Ectodermal cell (in vitro differentiated cells): ENCODE measurements around the gene NUBPL. TPM values are rescaled to one million over a fixed set of nuclear protein-coding genes. Genes with fewer than 3 reads are reported as not detected.

Source experiments
- H3K27ac ChIP-seq: 2 replicates; pipeline ENCODE4 v1.7.0; 2013; ENCODE audit warnings: mild to moderate bottlenecking, low read depth, low read length; ENCODE audit not compliant: insufficient read depth, poor library complexity, severe bottlenecking
- H3K27me3 ChIP-seq: 2 replicates; pipeline ENCODE4 v1.7.0; 2013; ENCODE audit warnings: mild to moderate bottlenecking, low read length; ENCODE audit not compliant: insufficient read depth, control insufficient read depth, poor library complexity, severe bottlenecking
- H3K36me3 ChIP-seq: one replicate; pipeline ENCODE4 v1.7.0; 2013; ENCODE audit warnings: low read length; ENCODE audit not compliant: control insufficient read depth, insufficient read depth
- H3K4me1 ChIP-seq: one replicate; pipeline ENCODE4 v1.7.0; 2013; ENCODE audit warnings: low read length; ENCODE audit not compliant: control insufficient read depth, insufficient read depth
- H3K4me3 ChIP-seq: 2 replicates; pipeline ENCODE4 v1.7.0; 2013; ENCODE audit warnings: low read depth, low read length, control low read depth; ENCODE audit not compliant: insufficient read depth
- H3K9me3 ChIP-seq: 2 replicates; pipeline ENCODE4 v1.7.0; 2013; ENCODE audit warnings: mild to moderate bottlenecking, low read length, moderate library complexity; ENCODE audit not compliant: control insufficient read depth
- WGBS, 2 experiments: methylation state at CpG; one replicate each; pipeline ENCODE4 v1.1.7; 2013; ENCODE audit warnings: missing lambda C conversion rate in 2 of 2; 5-methylcytosine and 5-hydroxymethylcytosine counted together
- polyA plus RNA-seq, 4 experiments: library from polyadenylated mRNA; stranded (reverse); fragments of 50-300 nt; gene quantifications; one replicate each; pipeline ENCODE4 v1.2.3, GENCODE V29; 2013

NUBPL gene, protein sequence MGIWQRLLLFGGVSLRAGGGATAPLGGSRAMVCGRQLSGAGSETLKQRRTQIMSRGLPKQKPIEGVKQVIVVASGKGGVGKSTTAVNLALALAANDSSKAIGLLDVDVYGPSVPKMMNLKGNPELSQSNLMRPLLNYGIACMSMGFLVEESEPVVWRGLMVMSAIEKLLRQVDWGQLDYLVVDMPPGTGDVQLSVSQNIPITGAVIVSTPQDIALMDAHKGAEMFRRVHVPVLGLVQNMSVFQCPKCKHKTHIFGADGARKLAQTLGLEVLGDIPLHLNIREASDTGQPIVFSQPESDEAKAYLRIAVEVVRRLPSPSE
- polyA plus RNA-seq (2013, experiment 1 of 4): 11.1 TPM
- polyA plus RNA-seq (2013, experiment 2 of 4): 13.2 TPM
- polyA plus RNA-seq (2013, experiment 3 of 4): 9.4 TPM
- 10.7 TPM for polyA plus RNA-seq (2013, experiment 4 of 4)

DNA sequence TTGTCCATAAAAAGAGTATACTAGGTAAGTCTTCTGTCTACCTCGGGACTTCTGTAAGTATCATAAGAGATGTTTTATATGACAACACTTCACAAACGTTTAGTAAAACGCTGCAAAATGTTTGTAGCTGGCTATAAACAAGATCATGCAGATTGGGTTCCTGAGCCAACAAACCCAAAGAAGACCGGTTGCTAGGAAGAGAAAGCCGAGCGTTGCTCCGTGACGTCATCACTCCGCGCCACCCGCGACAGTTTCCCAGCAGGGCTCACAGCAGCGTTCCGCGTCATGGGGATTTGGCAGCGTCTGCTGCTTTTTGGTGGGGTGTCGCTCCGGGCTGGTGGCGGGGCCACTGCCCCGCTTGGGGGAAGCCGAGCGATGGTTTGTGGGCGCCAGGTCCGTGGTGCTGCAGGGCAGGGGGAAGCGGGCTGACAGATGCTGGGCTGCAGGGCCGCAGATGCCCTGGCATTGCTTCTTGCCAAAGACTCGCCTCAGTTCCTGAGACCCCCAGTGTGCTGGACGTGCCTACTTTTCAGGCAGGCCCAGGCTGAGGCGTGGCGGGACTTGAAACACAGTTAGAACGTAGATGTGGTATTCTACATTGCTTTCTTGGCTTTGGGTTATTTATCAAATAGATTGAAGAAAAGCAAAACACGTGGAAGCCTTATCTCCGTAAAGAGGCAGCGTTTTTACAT, at the start of gene NUBPL:
NUBPL (plus strand) TSS at position 250 of the 692 bp plus-strand sequence; CDS start at position 286, 36 bp downstream.
- Histone ChIP-seq H3K9me3 (no peaks in the 10 kb centered on the region), H3K27ac (peak within 1 kb of the TSS; percentile 75), H3K4me1 (no peaks in the 10 kb centered on the region), H3K27me3 (peaks cover under 1% of the 10 kb centered on the region), H3K36me3 (no peaks in the 10 kb centered on the region), H3K4me3 (peak within 1 kb of the TSS; percentile 77)
- 3 to 5% methylated on average over 33 of the region's 34 CpGs for WGBS, 2 experiments

DNA sequence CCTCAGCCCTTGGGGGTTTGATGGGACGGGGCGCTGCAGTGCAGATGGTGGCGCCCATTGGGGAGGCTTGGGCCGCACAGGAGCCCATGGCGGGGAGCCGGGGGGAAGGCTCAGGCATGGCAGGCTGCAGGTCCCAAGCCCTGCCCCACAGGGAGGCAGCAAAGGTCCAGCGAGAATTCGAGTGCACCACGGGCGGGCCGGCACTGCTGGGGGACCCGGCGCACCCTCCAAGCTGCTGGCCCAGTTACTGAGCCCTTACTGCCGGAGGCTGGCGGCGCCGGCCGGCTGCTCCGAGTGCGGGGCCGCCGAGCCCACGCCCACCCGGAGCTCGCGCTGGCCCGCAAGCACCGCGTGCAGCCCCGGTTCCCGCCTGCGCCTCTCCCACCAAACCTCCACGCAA, 34.1 kb upstream of the NUBPL start:
- no peaks in the 10 kb centered on the region for H3K36me3 ChIP-seq
- H3K4me1 ChIP-seq: no peaks in the 10 kb centered on the region
- WGBS, 2 experiments: 95% methylated on average over 33 of the region's 33 CpGs
- no peaks in the 10 kb centered on the region for H3K27me3 ChIP-seq
- no peak overlapping the region for H3K27ac ChIP-seq
- no peaks in the 10 kb centered on the region for H3K9me3 ChIP-seq
- H3K4me3 ChIP-seq: no peak overlapping the region

DNA sequence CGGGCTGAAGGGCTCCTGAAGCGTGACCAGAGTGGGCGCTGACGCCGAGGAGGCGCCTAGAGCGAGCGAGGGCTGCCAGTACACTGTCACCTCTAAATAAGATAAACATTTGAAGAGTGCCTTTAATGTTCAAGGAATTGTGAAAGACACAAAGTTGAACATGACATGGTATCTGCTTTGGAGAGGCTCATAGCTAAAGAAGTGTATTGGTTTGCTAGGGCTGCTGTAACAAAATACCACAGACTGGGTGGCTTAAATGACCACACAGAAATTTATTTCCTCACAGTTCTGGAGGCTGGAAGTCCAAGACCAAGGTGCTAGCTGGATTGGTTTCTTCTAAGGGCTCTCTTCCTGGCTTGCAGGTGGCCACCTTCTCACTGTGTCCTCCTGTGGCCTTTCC, 33.7 kb upstream of the NUBPL start:
- no peak overlapping the region for H3K4me3 ChIP-seq
- WGBS, 2 experiments: 94 to 99% methylated on average over 8 of the region's 8 CpGs
- no peak overlapping the region for H3K27ac ChIP-seq
- no peaks in the 10 kb centered on the region for H3K9me3 ChIP-seq
- H3K36me3 ChIP-seq: no peaks in the 10 kb centered on the region
- H3K27me3 ChIP-seq: no peaks in the 10 kb centered on the region
- H3K4me1 ChIP-seq: no peaks in the 10 kb centered on the region

DNA sequence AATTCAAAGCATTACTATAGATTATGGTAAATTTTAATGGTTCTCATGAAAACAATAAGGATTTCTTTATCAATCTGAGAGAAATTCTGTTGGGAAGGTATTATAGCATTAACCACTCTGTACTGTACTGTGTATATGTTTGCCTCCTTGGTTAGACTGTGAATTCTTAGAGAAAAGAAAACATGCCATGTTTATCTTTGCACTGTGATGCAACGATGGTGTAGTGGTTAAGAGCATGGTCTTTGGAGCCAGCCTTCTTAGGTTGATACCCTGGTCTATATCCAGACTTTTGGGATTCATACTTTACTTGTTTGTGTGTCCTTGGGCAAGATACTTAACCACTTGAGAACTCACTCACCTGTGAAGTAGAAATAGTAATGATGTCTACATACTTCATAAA, 32.2 kb upstream of the NUBPL start:
- WGBS, 2 experiments: 87 to 100% methylated on average over 1 of the region's 1 CpG
- Histone ChIP-seq H3K4me1 (no peaks in the 10 kb centered on the region), H3K9me3 (no peaks in the 10 kb centered on the region), H3K27me3 (no peaks in the 10 kb centered on the region), H3K27ac (no peak overlapping the region), H3K36me3 (no peaks in the 10 kb centered on the region), H3K4me3 (no peak overlapping the region)

DNA sequence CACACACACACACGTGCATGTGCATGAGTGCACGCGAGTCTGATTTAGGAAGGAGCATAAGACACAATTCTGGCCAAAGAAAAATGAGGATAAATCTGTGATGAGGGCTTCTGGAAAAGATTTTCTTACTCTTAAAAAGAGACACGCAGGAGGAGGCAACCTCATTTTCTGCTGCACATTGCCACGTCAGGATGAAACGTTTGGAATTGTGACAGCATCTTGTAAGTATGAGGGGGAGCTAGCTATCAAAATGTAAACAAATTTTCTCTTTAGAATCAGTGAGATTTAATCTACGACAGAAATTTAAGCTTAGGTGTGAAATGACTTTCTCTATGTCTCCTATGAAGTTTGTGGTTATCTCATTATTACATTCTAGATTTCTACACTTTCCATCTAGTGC, 31.1 kb upstream of the NUBPL start:
- WGBS, 2 experiments: 86 to 93% methylated on average over 6 to 7 of the region's 7 CpGs

DNA sequence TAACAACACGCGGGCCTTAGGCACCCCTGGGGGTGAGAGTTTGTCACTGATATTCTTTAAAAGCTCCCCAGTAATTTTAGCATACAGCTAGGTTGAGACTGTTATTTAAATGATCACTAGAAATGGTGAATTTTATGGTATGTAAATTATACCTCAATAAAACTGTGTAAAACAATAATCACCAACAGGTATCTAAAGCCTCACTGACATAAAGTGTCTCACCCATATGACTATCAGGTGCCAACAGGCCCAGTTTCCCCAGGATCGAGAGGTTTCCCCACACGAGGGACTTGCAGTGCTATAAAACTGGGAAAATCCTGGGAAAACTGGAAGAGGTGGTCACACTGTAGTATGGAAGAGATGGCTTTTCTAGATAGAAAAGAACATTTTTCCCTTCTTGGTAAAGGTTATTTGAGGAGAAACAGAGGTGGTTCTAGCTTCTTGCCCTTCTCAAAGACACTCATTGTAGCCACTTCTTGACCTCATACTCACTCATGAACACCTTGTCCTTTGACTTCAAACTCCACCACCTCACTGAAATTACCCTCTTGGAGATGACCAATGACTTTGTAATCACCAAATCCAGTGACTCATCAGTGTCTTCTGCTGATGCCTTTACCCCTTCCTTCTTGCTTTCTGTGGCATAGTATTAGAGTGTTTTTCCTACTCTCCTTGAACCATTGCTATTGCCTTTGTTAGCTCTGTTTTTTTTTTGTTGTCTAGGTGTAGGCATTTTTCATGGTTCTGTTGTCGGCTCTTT, 24.8 kb upstream of the NUBPL start:
- WGBS, 2 experiments: 89 to 98% methylated on average over 4 of the region's 5 CpGs
- Histone ChIP-seq H3K27ac (no peak overlapping the region), H3K9me3 (no peaks in the 10 kb centered on the region)

More for the DNA sequence above, 31.1 kb upstream of the NUBPL start:
- no peak overlapping the region for H3K4me3 ChIP-seq
- H3K27me3 ChIP-seq: no peaks in the 10 kb centered on the region
- no peak overlapping the region for H3K27ac ChIP-seq
- H3K9me3 ChIP-seq: no peaks in the 10 kb centered on the region
- H3K4me1 ChIP-seq: no peaks in the 10 kb centered on the region
- H3K36me3 ChIP-seq: no peaks in the 10 kb centered on the region

DNA sequence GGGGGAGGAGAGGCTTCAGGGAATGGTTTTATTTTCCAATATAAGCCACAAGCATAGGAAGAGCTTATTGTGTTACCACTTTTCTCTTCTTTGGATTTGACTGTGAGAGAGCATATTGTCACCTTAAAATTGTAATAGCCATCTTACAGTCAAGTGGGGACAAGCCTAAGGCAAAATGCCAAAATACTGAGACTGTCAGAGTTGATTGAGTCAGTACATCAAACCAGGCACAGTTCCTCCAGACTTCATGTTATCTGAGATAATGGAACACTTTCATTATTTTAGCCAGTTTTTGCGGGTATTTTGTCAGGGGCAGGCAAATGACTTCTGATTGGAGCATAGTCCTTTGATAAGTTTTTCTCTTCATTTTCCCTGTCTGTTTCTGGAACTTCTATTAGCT, 19.5 kb upstream of the NUBPL start:
- 87 to 96% methylated on average over 1 of the region's 1 CpG for WGBS, 2 experiments
- Histone ChIP-seq H3K4me1 (no peaks in the 10 kb centered on the region), H3K27me3 (no peaks in the 10 kb centered on the region), H3K9me3 (no peaks in the 10 kb centered on the region), H3K27ac (no peak overlapping the region), H3K4me3 (no peak overlapping the region), H3K36me3 (no peaks in the 10 kb centered on the region)

More for the DNA sequence above, 24.8 kb upstream of the NUBPL start:
- Histone ChIP-seq H3K36me3 (no peaks in the 10 kb centered on the region), H3K27me3 (no peaks in the 10 kb centered on the region), H3K4me1 (no peaks in the 10 kb centered on the region), H3K4me3 (no peak overlapping the region)

DNA sequence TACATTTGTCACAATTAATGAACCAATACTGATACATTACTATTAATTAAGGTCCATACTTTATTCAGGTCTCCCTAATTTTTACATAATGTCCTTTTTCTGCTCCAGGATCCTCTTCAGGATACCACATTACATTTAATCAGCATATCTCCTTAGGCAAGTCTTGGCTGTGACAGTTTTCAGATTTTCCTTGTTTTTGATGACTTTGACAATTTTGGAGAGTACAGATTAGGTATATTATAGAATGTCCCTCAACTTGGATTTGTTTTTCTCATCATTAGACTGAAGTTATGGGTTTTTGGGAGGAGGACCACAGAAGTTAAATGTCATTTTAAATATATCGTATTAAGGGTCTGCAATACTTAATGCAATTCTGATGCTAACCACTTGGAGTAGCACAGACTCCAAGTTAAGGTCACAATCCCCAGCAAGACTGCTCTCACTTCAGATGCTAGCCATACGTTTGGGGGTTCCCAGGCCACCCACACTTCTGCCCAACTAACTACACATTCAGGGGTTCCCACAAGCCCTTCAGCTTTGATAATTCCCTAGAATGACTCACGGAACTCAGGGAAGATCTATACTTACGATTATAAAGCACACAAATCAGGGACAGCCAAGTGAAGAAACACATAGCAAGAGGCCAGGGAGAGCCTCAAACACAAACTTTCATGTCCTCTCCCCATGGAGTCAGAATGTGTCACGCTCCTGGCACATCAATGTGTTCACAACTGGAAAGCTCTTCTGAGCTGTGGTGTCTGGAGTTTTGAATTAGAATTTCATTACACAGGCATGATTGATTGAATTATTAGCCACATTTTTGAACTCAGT, 17.0 kb upstream of the NUBPL start:
- Histone ChIP-seq H3K27me3 (no peaks in the 10 kb centered on the region), H3K36me3 (no peaks in the 10 kb centered on the region), H3K9me3 (no peaks in the 10 kb centered on the region), H3K4me1 (no peaks in the 10 kb centered on the region), H3K4me3 (no peak overlapping the region), H3K27ac (no peak overlapping the region)
- 66 to 75% methylated on average over 5 of the region's 5 CpGs for WGBS, 2 experiments

DNA sequence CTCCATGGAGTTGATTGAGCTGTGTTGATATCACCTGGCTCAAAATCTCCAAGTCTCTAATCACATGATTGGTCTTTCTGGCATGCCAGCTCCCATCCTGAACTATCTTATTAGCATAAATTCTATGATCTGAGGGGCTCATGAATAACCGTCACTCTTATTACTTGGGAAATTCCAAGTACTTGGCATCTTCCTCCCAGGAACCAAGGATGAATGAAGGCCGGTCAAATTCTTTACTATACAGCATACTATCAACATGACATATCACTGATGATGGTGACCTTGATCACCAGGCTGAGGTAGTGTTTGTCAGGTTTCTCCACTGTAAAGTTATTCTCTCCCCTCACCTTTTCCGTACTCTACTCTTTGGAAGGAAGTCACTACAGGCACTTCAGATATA, 16.4 kb upstream of the NUBPL start:
- no peak overlapping the region for H3K4me3 ChIP-seq
- no peak overlapping the region for H3K27ac ChIP-seq
- 93 to 95% methylated on average over 3 of the region's 3 CpGs for WGBS, 2 experiments
- H3K27me3 ChIP-seq: no peaks in the 10 kb centered on the region
- H3K4me1 ChIP-seq: no peaks in the 10 kb centered on the region
- no peaks in the 10 kb centered on the region for H3K9me3 ChIP-seq
- H3K36me3 ChIP-seq: no peaks in the 10 kb centered on the region
